Duodenal mucosa (tissue), 2 donors: Measurements from ENCODE around the gene GIT1.

ENCODE experiments used
- H3K27ac ChIP-seq: one replicate; pipeline ENCODE4 v1.7.0; 2013; ENCODE audit warnings: low read depth, low read length
- H3K27me3 ChIP-seq, 2 donors: one replicate each; pipeline ENCODE4 v1.7.0; 2013; ENCODE audit warnings: low read length in 2 of 2, control low read depth in 1 of 2; ENCODE audit not compliant: insufficient read depth in 2 of 2, control insufficient read depth in 1 of 2
- H3K36me3 ChIP-seq, 2 donors: one replicate each; pipeline ENCODE4 v1.7.0; 2013; ENCODE audit warnings: low read length in 2 of 2, control low read depth in 1 of 2; ENCODE audit not compliant: insufficient read depth in 2 of 2, control insufficient read depth in 1 of 2
- H3K4me1 ChIP-seq, 2 donors: one replicate each; pipeline ENCODE4 v1.7.0; 2013; ENCODE audit warnings: low read length in 2 of 2, control low read depth in 1 of 2; ENCODE audit not compliant: insufficient read depth in 2 of 2, control insufficient read depth in 1 of 2
- H3K4me3 ChIP-seq, 2 donors: one replicate each; pipeline ENCODE4 v1.7.0; 2013; ENCODE audit warnings: low read length in 2 of 2, low read depth in 1 of 2
- H3K9ac ChIP-seq, 2 donors: one replicate each; pipeline ENCODE4 v1.7.0; 2013; ENCODE audit warnings: low read length in 2 of 2, low read depth in 1 of 2
- H3K9me3 ChIP-seq, 2 donors: one replicate each; pipeline ENCODE4 v1.7.0; 2013; ENCODE audit warnings: low read length in 2 of 2, control low read depth in 1 of 2; ENCODE audit not compliant: control insufficient read depth in 1 of 2

The GIT1 gene

GRCh38 chr17:29610395-29610794 lies 20.9 kb upstream of the GIT1 start:
- no peaks in the 10 kb centered on the region for H3K9me3 ChIP-seq
- peaks cover 0 to 14% of the 10 kb centered on the region in 2 donors for H3K27me3 ChIP-seq
- peaks cover 14 to 19% of the 10 kb centered on the region in 2 donors for H3K4me1 ChIP-seq
- H3K36me3 ChIP-seq: no peaks in the 10 kb centered on the region
- H3K9ac ChIP-seq: no peak overlapping the region
- H3K4me3 ChIP-seq: no peak overlapping the region
- H3K27ac ChIP-seq: no peak overlapping the region

GRCh38 chr17:29608986-29609385 lies 19.5 kb upstream of the GIT1 start:
- Histone ChIP-seq H3K36me3 (no peaks in the 10 kb centered on the region), H3K9ac (no peak overlapping the region), H3K4me1 (peaks cover 6% of the 10 kb centered on the region in 2 donors), H3K27ac (no peak overlapping the region), H3K27me3 (peaks cover 0 to 4% of the 10 kb centered on the region in 2 donors), H3K4me3 (no peak overlapping the region), H3K9me3 (no peaks in the 10 kb centered on the region)

GRCh38 chr17:29607557-29608195 lies 18.2 kb upstream of the GIT1 start:
- no peaks in the 10 kb centered on the region for H3K4me1 ChIP-seq
- no peak overlapping the region for H3K9ac ChIP-seq
- H3K9me3 ChIP-seq: no peaks in the 10 kb centered on the region
- H3K4me3 ChIP-seq: no peak overlapping the region
- no peaks in the 10 kb centered on the region for H3K36me3 ChIP-seq
- no peaks in the 10 kb centered on the region for H3K27me3 ChIP-seq
- no peak overlapping the region for H3K27ac ChIP-seq

GRCh38 chr17:29603109-29603674 lies 13.7 kb upstream of the GIT1 start:
- Histone ChIP-seq H3K27ac (no peak overlapping the region), H3K4me3 (no peak overlapping the region), H3K4me1 (no peaks in the 10 kb centered on the region), H3K9me3 (no peaks in the 10 kb centered on the region), H3K27me3 (no peaks in the 10 kb centered on the region), H3K36me3 (no peaks in the 10 kb centered on the region), H3K9ac (no peak overlapping the region)

- Histone ChIP-seq H3K36me3 (no peaks in the 10 kb centered on the region), H3K27me3 (no peaks in the 10 kb centered on the region), H3K27ac (no peak overlapping the region), H3K9ac (no peak overlapping the region), H3K4me3 (no peak overlapping the region), H3K9me3 (no peaks in the 10 kb centered on the region), H3K4me1 (peaks cover 3 to 9% of the 10 kb centered on the region in 2 donors)
These were observed 8.1 kb upstream of the GIT1 start for GRCh38 chr17:29597361-29598172.

GRCh38 chr17:29596811-29597210 lies 7.4 kb upstream of the GIT1 start:
- no peak overlapping the region for H3K9ac ChIP-seq
- H3K9me3 ChIP-seq: no peaks in the 10 kb centered on the region
- H3K27ac ChIP-seq: no peak overlapping the region
- peaks cover 11 to 17% of the 10 kb centered on the region in 2 donors for H3K4me1 ChIP-seq
- no peaks in the 10 kb centered on the region for H3K36me3 ChIP-seq
- no peak overlapping the region for H3K4me3 ChIP-seq
- H3K27me3 ChIP-seq: no peaks in the 10 kb centered on the region

GRCh38 chr17:29595943-29596774 lies 6.7 kb upstream of the GIT1 start:
- Histone ChIP-seq H3K4me1 (peaks cover 16 to 23% of the 10 kb centered on the region in 2 donors), H3K9ac (no peak overlapping the region)

GRCh38 chr17:29595107-29595942 lies 5.9 kb upstream of the GIT1 start:
- Histone ChIP-seq H3K27ac (no peak overlapping the region), H3K4me1 (peaks cover 23 to 32% of the 10 kb centered on the region in 2 donors), H3K36me3 (no peaks in the 10 kb centered on the region), H3K4me3 (no peak overlapping the region), H3K9ac (no peak overlapping the region), H3K27me3 (no peaks in the 10 kb centered on the region), H3K9me3 (no peaks in the 10 kb centered on the region)

More at GRCh38 chr17:29595943-29596774, 6.7 kb upstream of the GIT1 start:
- H3K27me3 ChIP-seq: no peaks in the 10 kb centered on the region
- no peak overlapping the region for H3K4me3 ChIP-seq
- no peaks in the 10 kb centered on the region for H3K36me3 ChIP-seq
- H3K9me3 ChIP-seq: no peaks in the 10 kb centered on the region
- no peak overlapping the region for H3K27ac ChIP-seq

- H3K27me3 ChIP-seq: no peaks in the 10 kb centered on the region
- H3K36me3 ChIP-seq: no peaks in the 10 kb centered on the region
- H3K4me1 ChIP-seq: peaks cover 29 to 38% of the 10 kb centered on the region in 2 donors
- no peak overlapping the region for H3K9ac ChIP-seq
- peak overlapping the region in 1 of 2 donors; percentile 57 for H3K4me3 ChIP-seq
- no peaks in the 10 kb centered on the region for H3K9me3 ChIP-seq
- H3K27ac ChIP-seq: no peak overlapping the region
These were observed 5.2 kb upstream of the GIT1 start for GRCh38 chr17:29594519-29595090.
